ENCODE data around the gene SPHK2.

- TF ChIP-seq POLR2A (IDR thresholded peaks at IDR 0.05): no peak
- TF ChIP-seq, protein P1, sequence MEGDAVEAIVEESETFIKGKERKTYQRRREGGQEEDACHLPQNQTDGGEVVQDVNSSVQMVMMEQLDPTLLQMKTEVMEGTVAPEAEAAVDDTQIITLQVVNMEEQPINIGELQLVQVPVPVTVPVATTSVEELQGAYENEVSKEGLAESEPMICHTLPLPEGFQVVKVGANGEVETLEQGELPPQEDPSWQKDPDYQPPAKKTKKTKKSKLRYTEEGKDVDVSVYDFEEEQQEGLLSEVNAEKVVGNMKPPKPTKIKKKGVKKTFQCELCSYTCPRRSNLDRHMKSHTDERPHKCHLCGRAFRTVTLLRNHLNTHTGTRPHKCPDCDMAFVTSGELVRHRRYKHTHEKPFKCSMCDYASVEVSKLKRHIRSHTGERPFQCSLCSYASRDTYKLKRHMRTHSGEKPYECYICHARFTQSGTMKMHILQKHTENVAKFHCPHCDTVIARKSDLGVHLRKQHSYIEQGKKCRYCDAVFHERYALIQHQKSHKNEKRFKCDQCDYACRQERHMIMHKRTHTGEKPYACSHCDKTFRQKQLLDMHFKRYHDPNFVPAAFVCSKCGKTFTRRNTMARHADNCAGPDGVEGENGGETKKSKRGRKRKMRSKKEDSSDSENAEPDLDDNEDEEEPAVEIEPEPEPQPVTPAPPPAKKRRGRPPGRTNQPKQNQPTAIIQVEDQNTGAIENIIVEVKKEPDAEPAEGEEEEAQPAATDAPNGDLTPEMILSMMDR (IDR thresholded peaks at IDR 0.05): no peak
These were observed 25.7 kb downstream of the SPHK2 start for GRCh38 chr19:48644839-48645619.

Measured in adrenal gland (tissue), 5 donors.